A549 (cell line): ENCODE measurements around the gene COL5A1. TPM values are rescaled to one million over a fixed set of nuclear protein-coding genes. Genes with fewer than 3 reads are reported as not detected.

Experiments
- ATAC-seq, 2 experiments: fragments of 200-7000 bp in 1 of 2; fragments of >200 bp in 1 of 2; cut with Nextera tagmentation in 1 of 2; cut with Tn5 transposase in 1 of 2; 3 replicates each; pipeline versions ENCODE4 v1.8.0 to v1.9.1; 2018 to 2020; ENCODE audit warnings: mild to moderate bottlenecking in 1 of 2, moderate library complexity in 1 of 2
- CTCF ChIA-PET: fragments of 300-600 bp; sonication (Branson Sonifier 250); formaldehyde crosslinking; extraction: SDS; loops from one replicate; lab custom pipeline; 2021; ENCODE audit warnings: antibody characterized with exemption, inconsistent platforms; lab: Yijun Ruan, JAX
- POLR2A ChIA-PET: fragments of 350-600 bp; formaldehyde crosslinking; extraction: SDS; loops from one replicate; lab custom pipeline; 2021; ENCODE audit warnings: antibody characterized with exemption, inconsistent platforms; lab: Yijun Ruan, JAX
- DNase-seq, 2 experiments: peaks; one replicate each; pipeline versions ENCODE4 v3.0.0 to v3.0.0-alpha.2; 2011 to 2016; ENCODE audit warnings: low read depth in 1 of 2, low spot score in 1 of 2
- FAIRE-seq: peaks from 2 replicates; lab custom pipeline; 2011; peaks lifted over from hg19 to GRCh38; lab: Jason Lieb, UNC
- H3K27ac ChIP-seq, 2 experiments: fragments of >200 bp; sonication (Bioruptor Twin); formaldehyde crosslinking; 3 replicates each; pipeline ENCODE4 v1.5.1; 2016 to 2017
- H3K4me1 ChIP-seq: fragments of >200 bp; sonication (Bioruptor Twin); formaldehyde crosslinking; 3 replicates; pipeline ENCODE4 v1.6.1; 2016
- H3K4me2 ChIP-seq: fragments of >200 bp; sonication (Bioruptor Twin); formaldehyde crosslinking; 3 replicates; pipeline ENCODE4 v1.6.1; 2016
- H3K4me3 ChIP-seq: fragments of >200 bp; sonication (Bioruptor Twin); formaldehyde crosslinking; 3 replicates; pipeline ENCODE4 v1.5.1; 2016
- H3K9me3 ChIP-seq: fragments of >200 bp; sonication (Bioruptor Twin); formaldehyde crosslinking; 3 replicates; pipeline ENCODE4 v1.6.1; 2016
- BHLHE40 ChIP-seq: IDR thresholded peaks from 2 replicates; pipeline ENCODE4 v1.6.1; 2012; ENCODE audit warnings: low read depth, low read length, inconsistent platforms
- CBX2 ChIP-seq: fragments of 200-600 bp; sonication (generic); IDR thresholded peaks from 2 replicates; pipeline ENCODE4 v1.6.1; 2016; ENCODE audit warnings: low read depth, mild to moderate bottlenecking, borderline replicate concordance
- CBX8 ChIP-seq: fragments of 200-600 bp; sonication (generic); IDR thresholded peaks from 2 replicates; pipeline ENCODE4 v1.6.1; 2016
- CEBPB ChIP-seq, 2 experiments: fragments of >200 bp in 1 of 2; sonication (Bioruptor Twin) in 1 of 2; formaldehyde crosslinking in 1 of 2; IDR thresholded peaks; 2 replicates each; pipeline ENCODE4 v1.6.1; 2012 to 2016
- CHD4 ChIP-seq: fragments of 200-600 bp; sonication (generic); IDR thresholded peaks from 2 replicates; pipeline ENCODE4 v1.6.1; 2016; ENCODE audit warnings: antibody characterized with exemption, mild to moderate bottlenecking, borderline replicate concordance
- CTCF ChIP-seq: fragments of >200 bp; sonication (Bioruptor Twin); formaldehyde crosslinking; IDR thresholded peaks from 3 replicates; pipeline ENCODE4 v1.5.1; 2016
- EHF ChIP-seq: fragments of 250-450 bp; sonication (Bioruptor Pico); IDR thresholded peaks from 2 replicates; pipeline ENCODE4 v1.5.0; 2020; ENCODE audit warnings: mild to moderate bottlenecking
- EHMT2 ChIP-seq: fragments of 200-600 bp; sonication (generic); IDR thresholded peaks from 2 replicates; pipeline ENCODE4 v1.6.1; 2016; ENCODE audit warnings: antibody characterized with exemption, low read depth, mild to moderate bottlenecking, moderate library complexity
- ESRRA ChIP-seq: fragments of 150-350 bp; IDR thresholded peaks from 2 replicates; pipeline ENCODE4 v1.6.1; 2014; ENCODE audit warnings: mild to moderate bottlenecking, low read length, borderline replicate concordance
- GATA3 ChIP-seq: IDR thresholded peaks from 2 replicates; pipeline ENCODE4 v1.6.1; 2012; ENCODE audit warnings: borderline replicate concordance
- HDAC2 ChIP-seq: fragments of 200-600 bp; sonication (generic); IDR thresholded peaks from 2 replicates; pipeline ENCODE4 v1.6.1; 2016
- HMGXB4 ChIP-seq: fragments of 250-450 bp; sonication (Bioruptor Pico); IDR thresholded peaks from 2 replicates; pipeline ENCODE4 v1.5.0; 2021; ENCODE audit warnings: mild to moderate bottlenecking, moderate library complexity, borderline replicate concordance
- HOXA7 ChIP-seq: fragments of 250-450 bp; sonication (Bioruptor Pico); IDR thresholded peaks from 2 replicates; pipeline ENCODE4 v1.5.0; 2020; ENCODE audit warnings: mild to moderate bottlenecking, moderate library complexity
- HOXB13 ChIP-seq: fragments of 250-450 bp; sonication (Bioruptor Pico); IDR thresholded peaks from 2 replicates; pipeline ENCODE4 v1.5.0; 2020; ENCODE audit warnings: low read depth, mild to moderate bottlenecking, moderate library complexity
- HOXB5 ChIP-seq: fragments of 250-450 bp; sonication (Bioruptor Pico); IDR thresholded peaks from 2 replicates; pipeline ENCODE4 v1.5.0; 2020; ENCODE audit warnings: mild to moderate bottlenecking, moderate library complexity
- JUN ChIP-seq, 2 experiments: fragments of >200 bp; sonication (Bioruptor Twin); formaldehyde crosslinking; IDR thresholded peaks; 2 replicates in 1 of 2; 3 replicates in 1 of 2; pipeline ENCODE4 v1.6.1; 2016 to 2017
- JUNB ChIP-seq: fragments of >200 bp; sonication (Bioruptor Twin); formaldehyde crosslinking; IDR thresholded peaks from 2 replicates; pipeline ENCODE4 v1.6.1; 2016
- KDM1A ChIP-seq: fragments of 200-600 bp; sonication (generic); IDR thresholded peaks from 2 replicates; pipeline ENCODE4 v1.6.1; 2016; ENCODE audit warnings: low read depth, mild to moderate bottlenecking
- KDM5A ChIP-seq: fragments of 200-600 bp; sonication (generic); IDR thresholded peaks from 2 replicates; pipeline ENCODE4 v1.6.1; 2016; ENCODE audit warnings: antibody characterized with exemption, mild to moderate bottlenecking
- MYC ChIP-seq: IDR thresholded peaks from 2 replicates; pipeline ENCODE4 v1.6.1; 2012; ENCODE audit warnings: mild to moderate bottlenecking, inconsistent platforms, low read length, improper control_type of control experiment, borderline replicate concordance
- NFE2L2 ChIP-seq: fragments of 150-350 bp; conservative IDR thresholded peaks from 2 replicates; pipeline ENCODE4 v1.6.1; 2014; ENCODE audit warnings: low read length
- NR3C1 ChIP-seq: fragments of >200 bp; sonication (Bioruptor Twin); formaldehyde crosslinking; IDR thresholded peaks from 3 replicates; pipeline ENCODE4 v1.6.1; 2017
- RAD21 ChIP-seq, 2 experiments: fragments of >200 bp in 1 of 2; sonication (Bioruptor Twin) in 1 of 2; formaldehyde crosslinking in 1 of 2; IDR thresholded peaks in 1 of 2; conservative IDR thresholded peaks in 1 of 2; 2 replicates in 1 of 2; 3 replicates in 1 of 2; pipeline ENCODE4 v1.6.1; 2012 to 2018; ENCODE audit warnings: inconsistent platforms in 1 of 2
- RNF2 ChIP-seq: fragments of 200-600 bp; sonication (generic); IDR thresholded peaks from 2 replicates; pipeline ENCODE4 v1.6.1; 2016; ENCODE audit warnings: low read depth, mild to moderate bottlenecking, antibody characterized with exemption, moderate library complexity, borderline replicate concordance
- TP53 ChIP-seq: fragments of 250-450 bp; sonication (Bioruptor Pico); IDR thresholded peaks from 2 replicates; pipeline ENCODE4 v1.5.0; 2021; ENCODE audit warnings: mild to moderate bottlenecking, moderate library complexity
- ZFP36 ChIP-seq: fragments of 450-650 bp; IDR thresholded peaks from 2 replicates; pipeline ENCODE4 v1.6.1; 2014; ENCODE audit warnings: borderline replicate concordance; ENCODE audit not compliant: partially characterized antibody
- WGBS: methylation state at CpG from one replicate; pipeline ENCODE4 v1.1.6; 2017; ENCODE audit errors: missing lambda C conversion rate; 5-methylcytosine and 5-hydroxymethylcytosine counted together
- polyA plus RNA-seq, 4 experiments: library from polyadenylated mRNA; depleted of rRNA in 3 of 4; stranded (reverse); fragments of >200 nt; fragmentation: RNase III in 1 of 4; extraction: RNeasy Plus Mini Kit Qiagen cat#74134 plus additional on column Dnase treatment in 1 of 4; gene quantifications; 2 replicates in 3 of 4; 3 replicates in 1 of 4; pipeline ENCODE4 v1.2.3, GENCODE V29; 2011 to 2017
- TF ChIP-seq, protein P1 (sequence below): IDR thresholded peaks from 2 replicates; pipeline ENCODE4 v1.6.1; 2012; ENCODE audit warnings: low read depth, borderline replicate concordance
- TF ChIP-seq, protein P2 (sequence below): fragments of >200 bp; sonication (Bioruptor Twin); formaldehyde crosslinking; IDR thresholded peaks from 3 replicates; pipeline ENCODE4 v1.6.1; 2016
- TF ChIP-seq, protein P3 (sequence below): fragments of >200 bp; sonication (Bioruptor Twin); formaldehyde crosslinking; IDR thresholded peaks from 2 replicates; pipeline ENCODE4 v1.6.1; 2016

The COL5A1 gene
- polyA plus RNA-seq, 2 of the 4 experiments (the other 2 are of a cell fraction): 16.1 to 67.5 TPM

- TF ChIP-seq EHF (CRISPR knock-in tag) (no peak), EHMT2 (no peak), ESRRA (no peak), BHLHE40 (no peak), HOXB13 (CRISPR knock-in tag) (no peak), JUNB (no peak), HMGXB4 (no peak), KDM1A (no peak), JUN (IDR thresholded peaks at IDR 0.05) (no peak), CHD4 (no peak), NR3C1 (no peak), HDAC2 (no peak), TP53 (CRISPR knock-in tag) (no peak), RAD21 (conservative IDR thresholded peaks at IDR 0.05 in 1 of 2, IDR thresholded peaks at IDR 0.05 in 1 of 2) (no peak), CBX8 (no peak), ZFP36 (no peak), HOXA7 (CRISPR knock-in tag) (no peak)
- TF ChIP-seq, all 56 proteins: peak for 0
- no peak overlapping the region for H3K27ac ChIP-seq
- peaks cover 3% of the 10 kb centered on the region; the same call in 2 of the 3 replicates for H3K4me1 ChIP-seq
- POLR2A ChIA-PET: no interaction called here
- ATAC-seq: no peak
- H3K4me2 ChIP-seq: no peak overlapping the region
- no peak for DNase-seq
- H3K9me3 ChIP-seq: no peaks in the 10 kb centered on the region
- CTCF ChIA-PET: interaction anchor here (0.8 to 2.4 kb wide), 7 partner anchors 8 to 285 kb away, joined by 3 to 11 read pairs (median 3); no protein-coding TSS in a partner anchor
- WGBS: 83% methylated on average over 28 of the region's 29 CpGs
- FAIRE-seq: no peak
- no peak overlapping the region for H3K4me3 ChIP-seq
Observed at GRCh38 chr9:134728021-134728795, 86.6 kb downstream of the COL5A1 start.

DNA sequence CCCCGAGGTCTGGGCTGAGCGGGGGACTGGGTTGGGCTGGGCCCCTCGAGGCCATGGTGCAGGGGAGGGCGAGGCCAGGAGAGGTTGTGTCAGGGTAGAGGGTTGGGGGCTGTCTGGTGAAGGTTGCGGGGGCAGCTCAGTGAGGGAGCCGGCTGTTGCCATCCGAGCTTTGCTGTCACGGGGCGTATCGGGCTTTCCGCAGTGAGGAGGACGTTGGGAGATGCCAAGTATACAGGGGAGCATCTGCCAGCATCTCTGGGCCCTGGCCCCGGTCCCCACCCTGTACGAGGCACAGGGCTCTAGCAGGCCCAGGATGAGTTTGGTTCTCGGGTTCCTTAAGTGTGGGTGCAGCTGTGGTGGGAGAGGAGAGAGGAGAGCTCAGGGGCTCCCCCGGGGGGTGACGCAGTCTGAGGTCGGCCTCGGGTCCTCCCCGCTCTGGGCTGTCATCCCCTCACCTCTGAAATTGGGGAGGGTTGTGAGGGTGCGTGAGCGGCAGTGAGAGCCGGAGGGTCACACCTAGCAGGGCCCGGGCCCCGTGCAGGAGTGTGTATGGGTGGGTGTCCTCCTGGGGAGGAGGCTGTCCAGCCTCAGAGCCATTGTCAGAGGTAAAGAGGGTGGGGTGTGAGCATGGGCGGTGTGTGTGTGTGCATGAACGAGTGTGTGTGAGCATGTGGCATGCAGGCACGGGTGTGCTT lies 87.3 kb downstream of the COL5A1 start:
- FAIRE-seq (no peak), DNase-seq (no peak), ATAC-seq (no peak)
- POLR2A ChIA-PET: no interaction called here
- H3K27ac ChIP-seq: no peak overlapping the region
- H3K9me3 ChIP-seq: no peaks in the 10 kb centered on the region
- peaks cover 10% of the 10 kb centered on the region for H3K4me1 ChIP-seq
- TF ChIP-seq ZFP36 (no peak), TP53 (CRISPR knock-in tag) (no peak), HDAC2 (no peak), CEBPB (IDR thresholded peaks at IDR 0.05) (no peak), MYC (no peak), KDM1A (no peak), NFE2L2 (no peak), KDM5A (no peak), RNF2 (no peak), JUN (IDR thresholded peaks at IDR 0.05) (no peak), EHF (CRISPR knock-in tag) (no peak), GATA3 (no peak), CBX2 (no peak), BHLHE40 (no peak), HOXB5 (CRISPR knock-in tag) (no peak), CTCF (no peak), ESRRA (no peak)
- TF ChIP-seq, protein P1, sequence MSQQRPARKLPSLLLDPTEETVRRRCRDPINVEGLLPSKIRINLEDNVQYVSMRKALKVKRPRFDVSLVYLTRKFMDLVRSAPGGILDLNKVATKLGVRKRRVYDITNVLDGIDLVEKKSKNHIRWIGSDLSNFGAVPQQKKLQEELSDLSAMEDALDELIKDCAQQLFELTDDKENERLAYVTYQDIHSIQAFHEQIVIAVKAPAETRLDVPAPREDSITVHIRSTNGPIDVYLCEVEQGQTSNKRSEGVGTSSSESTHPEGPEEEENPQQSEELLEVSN: no peak
- TF ChIP-seq, protein P2, sequence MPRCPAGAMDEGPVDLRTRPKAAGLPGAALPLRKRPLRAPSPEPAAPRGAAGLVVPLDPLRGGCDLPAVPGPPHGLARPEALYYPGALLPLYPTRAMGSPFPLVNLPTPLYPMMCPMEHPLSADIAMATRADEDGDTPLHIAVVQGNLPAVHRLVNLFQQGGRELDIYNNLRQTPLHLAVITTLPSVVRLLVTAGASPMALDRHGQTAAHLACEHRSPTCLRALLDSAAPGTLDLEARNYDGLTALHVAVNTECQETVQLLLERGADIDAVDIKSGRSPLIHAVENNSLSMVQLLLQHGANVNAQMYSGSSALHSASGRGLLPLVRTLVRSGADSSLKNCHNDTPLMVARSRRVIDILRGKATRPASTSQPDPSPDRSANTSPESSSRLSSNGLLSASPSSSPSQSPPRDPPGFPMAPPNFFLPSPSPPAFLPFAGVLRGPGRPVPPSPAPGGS: no peak
- TF ChIP-seq, protein P3, sequence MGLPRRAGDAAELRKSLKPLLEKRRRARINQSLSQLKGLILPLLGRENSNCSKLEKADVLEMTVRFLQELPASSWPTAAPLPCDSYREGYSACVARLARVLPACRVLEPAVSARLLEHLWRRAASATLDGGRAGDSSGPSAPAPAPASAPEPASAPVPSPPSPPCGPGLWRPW: no peak
- no peak overlapping the region for H3K4me3 ChIP-seq
- CTCF ChIA-PET: interaction anchor here (0.8 to 2.4 kb wide), 3 partner anchors 31 to 280 kb away, joined by 3 to 11 read pairs (median 3); no protein-coding TSS in a partner anchor
- no peak overlapping the region for H3K4me2 ChIP-seq
- 87% methylated on average over 28 of the region's 28 CpGs for WGBS
